CD8-positive, alpha-beta memory T cell (primary cell): ENCODE measurements around the gene MOB3B. TPM values are rescaled to one million over a fixed set of nuclear protein-coding genes. Genes with fewer than 3 reads are reported as not detected.

Experiments
- CTCF ChIA-PET: fragments of 350-600 bp; sonication (Branson Sonifier 250); formaldehyde crosslinking; loops from one replicate; lab custom pipeline; 2021; ENCODE audit warnings: antibody characterized with exemption; lab: Charles Lee
- POLR2A ChIA-PET: fragments of 350-600 bp; sonication (Branson Sonifier 250); formaldehyde crosslinking; loops from one replicate; lab custom pipeline; 2021; ENCODE audit warnings: antibody characterized with exemption; lab: Charles Lee
- DNase-seq, 5 donors: peaks; one replicate each; pipeline versions ENCODE4 v3.0.0 to v3.0.0-alpha.2; 2020 to 2022; ENCODE audit warnings: mixed read lengths in 1 of 5
- H3K27ac ChIP-seq: one replicate; pipeline ENCODE4 v1.7.0; 2013; ENCODE audit warnings: low read depth, mild to moderate bottlenecking, low read length, moderate library complexity
- H3K27me3 ChIP-seq: 2 replicates; pipeline ENCODE4 v1.7.0; 2013; ENCODE audit warnings: low read length, mild to moderate bottlenecking; ENCODE audit not compliant: insufficient read depth, poor library complexity, severe bottlenecking
- H3K36me3 ChIP-seq: 2 replicates; pipeline ENCODE4 v1.7.0; 2013; ENCODE audit warnings: mild to moderate bottlenecking, low read length, moderate library complexity; ENCODE audit not compliant: insufficient read depth
- H3K4me1 ChIP-seq: 2 replicates; pipeline ENCODE4 v1.7.0; 2013; ENCODE audit warnings: mild to moderate bottlenecking, low read length, moderate library complexity; ENCODE audit not compliant: insufficient read depth
- H3K4me3 ChIP-seq: 2 replicates; pipeline ENCODE4 v1.7.0; 2013; ENCODE audit warnings: mild to moderate bottlenecking, low read length
- H3K9me3 ChIP-seq: 2 replicates; pipeline ENCODE4 v1.7.0; 2013; ENCODE audit warnings: mild to moderate bottlenecking, low read length
- H3K27ac Mint-ChIP-seq, 8 donors: one replicate each; pipeline ENCODE4 v1.8.0; 2020 to 2021; ENCODE audit warnings: mixed read lengths in 8 of 8, mild to moderate bottlenecking in 6 of 8, inconsistent platforms in 3 of 8, moderate library complexity in 3 of 8
- H3K27me3 Mint-ChIP-seq, 2 donors: one replicate each; pipeline ENCODE4 v1.8.0; 2020 to 2021; ENCODE audit warnings: mixed read lengths in 2 of 2, mild to moderate bottlenecking in 1 of 2, moderate library complexity in 1 of 2
- H3K36me3 Mint-ChIP-seq, 3 donors: one replicate each; pipeline ENCODE4 v1.8.0; 2020 to 2021; ENCODE audit warnings: mixed read lengths in 3 of 3, inconsistent platforms in 1 of 3, mild to moderate bottlenecking in 1 of 3
- H3K4me1 Mint-ChIP-seq, 3 donors: one replicate each; pipeline ENCODE4 v1.8.0; 2020 to 2021; ENCODE audit warnings: mixed read lengths in 3 of 3, inconsistent platforms in 1 of 3, mild to moderate bottlenecking in 1 of 3
- H3K4me3 Mint-ChIP-seq, 7 donors: one replicate each; pipeline ENCODE4 v1.8.0; 2020 to 2021; ENCODE audit warnings: mixed read lengths in 7 of 7, mild to moderate bottlenecking in 6 of 7, moderate library complexity in 4 of 7, inconsistent platforms in 2 of 7
- H3K9me3 Mint-ChIP-seq, 5 donors: one replicate each; pipeline ENCODE4 v1.8.0; 2020 to 2022; ENCODE audit warnings: mixed read lengths in 5 of 5, mild to moderate bottlenecking in 3 of 5, moderate library complexity in 2 of 5, inconsistent platforms in 1 of 5
- polyA plus RNA-seq: library from polyadenylated mRNA; unstranded; fragments of 300-500 nt; fragmentation: Illumina TruSeq; gene quantifications from one replicate; pipeline ENCODE4 v1.2.3, GENCODE V29; 2021
- total RNA-seq, 2 experiments: library from RNA; stranded (reverse); gene quantifications; one replicate each; pipeline ENCODE4 v1.2.3, GENCODE V29; 2021

The MOB3B gene
- total and polyA plus RNA-seq, 3 experiments from 2014 or later = 0.07 to 0.29 (median 0.20) TPM

DNA sequence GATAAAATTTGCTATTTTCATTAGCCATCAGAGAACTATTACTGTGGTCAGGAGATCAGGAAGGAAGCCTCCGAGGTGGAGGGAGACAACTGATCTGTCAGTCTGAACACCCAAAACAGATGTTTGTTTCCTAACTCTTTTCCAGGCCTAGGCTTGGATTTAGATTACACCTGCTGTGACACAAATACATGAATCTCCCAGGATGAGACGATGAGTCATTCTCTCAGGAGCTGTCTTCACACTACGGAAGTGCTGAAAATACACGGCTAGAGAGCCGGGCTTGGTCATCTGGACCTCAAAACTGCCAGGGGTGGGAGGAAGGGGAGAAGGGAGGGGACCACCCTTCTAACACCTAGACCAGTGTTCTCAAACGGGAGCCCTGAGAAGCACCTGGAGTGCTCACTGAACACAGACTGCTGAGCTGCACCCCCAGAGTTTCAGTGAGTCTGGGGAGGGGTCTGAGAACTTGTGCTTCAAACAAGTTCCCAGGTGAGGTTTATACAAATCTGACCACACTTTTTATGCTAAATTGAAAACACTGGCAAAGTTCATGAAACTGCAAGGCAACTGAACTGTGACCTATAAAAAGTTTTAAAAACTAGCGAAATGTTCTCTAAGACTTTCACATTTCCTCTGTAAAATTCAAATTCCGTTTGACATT lies 152.3 kb downstream of the MOB3B start:
- H3K36me3 ChIP-seq = no peaks in the 10 kb centered on the region
- H3K4me3 Mint-ChIP-seq = no peak overlapping the region
- no peaks in the 10 kb centered on the region for H3K4me1 ChIP-seq
- H3K27me3 ChIP-seq = no peaks in the 10 kb centered on the region
- H3K27ac ChIP-seq = no peak overlapping the region
- H3K27me3 Mint-ChIP-seq = peaks cover 0 to 5% of the 10 kb centered on the region in 2 donors
- H3K9me3 Mint-ChIP-seq = no peaks in the 10 kb centered on the region
- no peaks in the 10 kb centered on the region for H3K9me3 ChIP-seq
- no peak overlapping the region for H3K4me3 ChIP-seq
- POLR2A ChIA-PET = no interaction called here
- DNase-seq = no peak
- peaks cover 0 to 2% (median 0%) of the 10 kb centered on the region in 3 donors for H3K36me3 Mint-ChIP-seq
- CTCF ChIA-PET = no interaction called here
- H3K4me1 Mint-ChIP-seq = peaks cover 8 to 9% (median 8%) of the 10 kb centered on the region in 3 donors
- no peak overlapping the region for H3K27ac Mint-ChIP-seq

DNA sequence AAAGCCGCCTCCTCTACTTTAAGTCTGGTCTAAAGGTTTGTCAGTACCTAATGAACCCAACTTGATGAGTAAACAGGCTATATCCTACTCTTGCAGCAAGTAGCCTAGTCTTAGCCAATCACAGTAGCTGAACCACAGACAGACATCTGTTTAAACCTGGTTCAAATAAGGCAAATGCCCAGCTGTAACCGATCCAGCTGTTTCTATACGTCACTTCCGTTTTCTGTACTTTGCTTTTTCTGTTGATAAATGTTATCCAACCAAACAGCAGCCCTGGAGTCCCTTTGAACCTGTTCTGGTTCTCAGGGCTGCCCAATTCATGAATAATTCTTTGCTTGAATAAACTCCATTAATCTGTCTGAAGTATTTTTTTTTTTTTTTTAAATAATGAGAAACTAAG lies 155.8 kb downstream of the MOB3B start:
- H3K27ac ChIP-seq = no peak overlapping the region
- H3K4me3 ChIP-seq = no peak overlapping the region
- ChIA-PET POLR2A (no interaction called here), CTCF (no interaction called here)
- no peaks in the 10 kb centered on the region for H3K4me1 ChIP-seq
- Mint-ChIP-seq H3K4me3 (no peak overlapping the region), H3K27me3 (peaks cover 2 to 13% of the 10 kb centered on the region in 2 donors), H3K4me1 (peaks cover 0 to 2% (median 0%) of the 10 kb centered on the region in 3 donors), H3K36me3 (peaks cover 0 to 2% (median 0%) of the 10 kb centered on the region in 3 donors), H3K27ac (peak overlapping the region in 1 of 8 donors; percentile 66), H3K9me3 (no peaks in the 10 kb centered on the region)
- no peak for DNase-seq
- no peaks in the 10 kb centered on the region for H3K9me3 ChIP-seq
- H3K36me3 ChIP-seq = no peaks in the 10 kb centered on the region
- no peaks in the 10 kb centered on the region for H3K27me3 ChIP-seq

DNA sequence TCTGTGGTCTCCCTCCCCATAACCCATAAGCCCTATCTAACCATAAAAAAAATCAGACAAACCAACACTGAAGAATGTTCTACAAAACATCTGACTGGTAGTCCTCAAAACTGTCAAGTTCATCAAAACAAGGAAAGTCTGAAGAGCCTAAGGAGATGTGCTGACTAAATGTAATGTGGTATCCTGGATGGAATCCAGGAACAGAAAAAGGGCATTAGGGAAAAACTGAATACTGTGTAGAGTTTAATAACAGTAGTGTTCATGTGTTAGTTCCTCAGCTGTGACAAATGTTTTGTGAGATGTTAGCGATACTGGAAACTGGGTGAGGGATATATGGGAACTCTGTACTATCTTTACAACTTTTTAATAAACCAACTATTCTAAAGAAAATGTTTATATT lies 157.0 kb downstream of the MOB3B start:
- H3K4me3 Mint-ChIP-seq = no peak overlapping the region
- no peaks in the 10 kb centered on the region for H3K36me3 ChIP-seq
- ChIA-PET CTCF (no interaction called here), POLR2A (no interaction called here)
- no peaks in the 10 kb centered on the region for H3K4me1 ChIP-seq
- H3K27ac ChIP-seq = no peak overlapping the region
- no peaks in the 10 kb centered on the region for H3K9me3 Mint-ChIP-seq
- no peaks in the 10 kb centered on the region for H3K9me3 ChIP-seq
- H3K27me3 Mint-ChIP-seq = peaks cover 2 to 13% of the 10 kb centered on the region in 2 donors
- H3K4me3 ChIP-seq = no peak overlapping the region
- no peak for DNase-seq
- H3K27ac Mint-ChIP-seq = no peak overlapping the region
- peaks cover 0 to 2% (median 0%) of the 10 kb centered on the region in 3 donors for H3K36me3 Mint-ChIP-seq
- H3K4me1 Mint-ChIP-seq = no peaks in the 10 kb centered on the region
- no peaks in the 10 kb centered on the region for H3K27me3 ChIP-seq

GRCh38 chr9:27371382-27371781 lies 158.2 kb downstream of the MOB3B start:
- POLR2A ChIA-PET = no interaction called here

GRCh38 chr9:27369591-27369990 lies 160.0 kb downstream of the MOB3B start:
- CTCF ChIA-PET = no interaction called here
- no peaks in the 10 kb centered on the region for H3K36me3 Mint-ChIP-seq

More at GRCh38 chr9:27371382-27371781, 158.2 kb downstream of the MOB3B start:
- H3K36me3 ChIP-seq = no peaks in the 10 kb centered on the region
- no peak overlapping the region for H3K27ac Mint-ChIP-seq
- H3K36me3 Mint-ChIP-seq = no peaks in the 10 kb centered on the region
- H3K4me1 ChIP-seq = peaks cover 10% of the 10 kb centered on the region
- no peak overlapping the region for H3K27ac ChIP-seq
- no peaks in the 10 kb centered on the region for H3K9me3 Mint-ChIP-seq
- no peak overlapping the region for H3K4me3 Mint-ChIP-seq
- H3K4me1 Mint-ChIP-seq = peaks cover 6 to 10% (median 9%) of the 10 kb centered on the region in 3 donors
- H3K27me3 Mint-ChIP-seq = peaks cover 2 to 8% of the 10 kb centered on the region in 2 donors
- H3K4me3 ChIP-seq = no peak overlapping the region
- CTCF ChIA-PET = no interaction called here
- H3K9me3 ChIP-seq = no peaks in the 10 kb centered on the region
- H3K27me3 ChIP-seq = no peaks in the 10 kb centered on the region
- no peak for DNase-seq

GRCh38 chr9:27368316-27368985 lies 161.2 kb downstream of the MOB3B start:
- ChIA-PET POLR2A (no interaction called here), CTCF (no interaction called here)
- Histone ChIP-seq H3K4me3 (no peak overlapping the region), H3K27ac (no peak overlapping the region), H3K27me3 (no peaks in the 10 kb centered on the region), H3K36me3 (no peaks in the 10 kb centered on the region), H3K4me1 (peaks cover 19% of the 10 kb centered on the region), H3K9me3 (no peaks in the 10 kb centered on the region)
- H3K36me3 Mint-ChIP-seq = no peaks in the 10 kb centered on the region
- no peak for DNase-seq
- no peak overlapping the region for H3K4me3 Mint-ChIP-seq
- H3K27me3 Mint-ChIP-seq = peaks cover 2 to 8% of the 10 kb centered on the region in 2 donors
- H3K4me1 Mint-ChIP-seq = peaks cover 15 to 20% (median 16%) of the 10 kb centered on the region in 3 donors
- no peak overlapping the region for H3K27ac Mint-ChIP-seq
- no peaks in the 10 kb centered on the region for H3K9me3 Mint-ChIP-seq

More at GRCh38 chr9:27369591-27369990, 160.0 kb downstream of the MOB3B start:
- Mint-ChIP-seq H3K9me3 (no peaks in the 10 kb centered on the region), H3K4me3 (no peak overlapping the region), H3K27me3 (peaks cover 2 to 8% of the 10 kb centered on the region in 2 donors), H3K4me1 (peaks cover 15 to 20% (median 16%) of the 10 kb centered on the region in 3 donors), H3K27ac (no peak overlapping the region)
- Histone ChIP-seq H3K27ac (no peak overlapping the region), H3K36me3 (no peaks in the 10 kb centered on the region), H3K9me3 (no peaks in the 10 kb centered on the region), H3K4me3 (no peak overlapping the region), H3K27me3 (no peaks in the 10 kb centered on the region), H3K4me1 (peaks cover 19% of the 10 kb centered on the region)
- POLR2A ChIA-PET = no interaction called here
- no peak for DNase-seq

- ChIA-PET CTCF (no interaction called here), POLR2A (no interaction called here)
- Histone ChIP-seq H3K27me3 (no peaks in the 10 kb centered on the region), H3K27ac (no peak overlapping the region), H3K9me3 (no peaks in the 10 kb centered on the region), H3K4me1 (peaks cover 19% of the 10 kb centered on the region), H3K36me3 (no peaks in the 10 kb centered on the region), H3K4me3 (no peak overlapping the region)
- DNase-seq = no peak
- H3K9me3 Mint-ChIP-seq = no peaks in the 10 kb centered on the region
- H3K4me3 Mint-ChIP-seq = no peak overlapping the region
- H3K27me3 Mint-ChIP-seq = peaks cover 2 to 8% of the 10 kb centered on the region in 2 donors
- H3K36me3 Mint-ChIP-seq = no peaks in the 10 kb centered on the region
- peaks cover 15 to 20% (median 16%) of the 10 kb centered on the region in 3 donors for H3K4me1 Mint-ChIP-seq
- no peak overlapping the region for H3K27ac Mint-ChIP-seq
Measured at GRCh38 chr9:27367921-27368315, 161.7 kb downstream of the MOB3B start.

DNA sequence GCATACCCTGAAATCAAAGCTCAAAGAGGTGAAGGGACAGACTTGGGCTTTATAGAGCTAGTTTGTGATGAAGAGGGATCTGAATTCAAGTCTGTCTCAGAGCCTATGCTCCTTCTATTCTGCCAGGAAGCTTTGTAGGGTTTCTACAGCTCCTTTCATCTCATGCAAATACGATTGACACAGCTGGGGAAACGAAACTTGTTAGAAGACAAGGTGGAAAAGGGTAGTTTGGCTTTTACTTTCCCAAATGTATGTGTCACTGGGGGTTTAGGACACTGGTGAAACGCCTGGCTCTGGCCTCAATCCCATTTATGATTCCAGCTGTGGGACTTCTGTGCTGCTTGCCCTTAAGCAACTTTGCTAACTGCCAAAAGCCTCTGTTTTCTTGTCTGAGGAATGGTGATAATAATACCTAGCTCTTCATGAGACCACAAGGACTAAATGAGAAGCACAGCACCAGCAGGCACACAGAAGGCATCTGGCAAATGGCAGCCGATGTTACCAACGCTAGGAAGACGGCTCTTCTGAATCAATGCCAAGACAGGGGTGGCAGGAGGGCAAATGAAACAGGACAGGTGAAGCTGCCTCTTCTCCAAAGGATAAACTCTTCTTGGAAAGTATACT lies 162.3 kb downstream of the MOB3B start:
- Mint-ChIP-seq H3K27ac (no peak overlapping the region), H3K27me3 (peaks cover 2 to 8% of the 10 kb centered on the region in 2 donors), H3K9me3 (no peaks in the 10 kb centered on the region), H3K36me3 (no peaks in the 10 kb centered on the region), H3K4me3 (no peak overlapping the region), H3K4me1 (peaks cover 15 to 20% (median 16%) of the 10 kb centered on the region in 3 donors)
- Histone ChIP-seq H3K27ac (no peak overlapping the region), H3K4me1 (peaks cover 19% of the 10 kb centered on the region), H3K4me3 (no peak overlapping the region), H3K27me3 (no peaks in the 10 kb centered on the region), H3K9me3 (no peaks in the 10 kb centered on the region), H3K36me3 (no peaks in the 10 kb centered on the region)
- DNase-seq = no peak
- ChIA-PET POLR2A (no interaction called here), CTCF (no interaction called here)
